UCSD-AML1 (cell line): Measurements from ENCODE around the gene SERPINB6.

Experiments used
- DNase-seq: peaks from one replicate; lab custom pipeline; 2025; ENCODE audit not compliant: unreplicated experiment; lab: John Stamatoyannopoulos, UW

Gene SERPINB6

GRCh38 chr6:2999618-3000557 is 28.5 kb upstream of the SERPINB6 start, which contains the start of gene NQO2:
Gene NQO2, plus strand, starts transcription at chr6:2999894. Its CDS starts 6,659 bp downstream, at chr6:3006553.
- peak; percentile 91 for DNase-seq

- no peak for DNase-seq
These were observed 27.7 kb upstream of the SERPINB6 start for GRCh38 chr6:2998998-2999617.

DNA sequence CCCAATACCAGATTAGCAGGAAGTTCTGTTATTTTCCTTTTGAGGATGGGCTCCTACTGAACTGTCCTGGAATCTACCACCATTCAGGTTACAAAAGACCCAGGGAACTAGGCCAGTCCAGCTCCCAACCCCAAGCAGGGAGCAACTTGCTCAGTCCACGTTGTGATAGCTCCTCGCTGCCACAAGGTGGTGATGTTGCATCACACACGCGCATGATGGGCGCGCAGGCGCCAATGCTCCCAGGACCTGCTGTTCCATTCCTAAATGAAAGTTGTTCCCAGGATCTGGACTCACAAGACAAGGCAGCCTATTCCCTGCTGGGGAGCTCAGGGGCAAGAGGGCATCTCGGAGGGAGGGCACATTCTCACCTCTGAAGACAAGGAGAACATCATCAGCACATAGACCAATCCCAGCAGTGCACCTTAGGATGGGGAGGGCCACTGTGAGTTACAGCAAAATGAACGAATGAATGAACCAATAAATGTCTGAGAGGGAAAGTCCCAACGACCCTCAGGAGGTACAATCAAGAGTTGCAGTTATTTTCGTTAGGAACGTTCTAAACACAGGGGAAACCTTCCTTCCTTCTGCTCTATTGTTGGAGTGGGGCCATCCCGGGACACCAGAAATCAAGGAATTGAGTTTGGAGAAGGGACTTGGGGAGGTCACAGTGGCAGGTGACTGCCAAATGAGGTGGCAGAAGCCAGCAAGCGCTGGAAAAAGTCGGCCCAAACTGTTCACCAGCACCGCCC is 27.1 kb upstream of the SERPINB6 start:
- peak; percentile 25 for DNase-seq

- DNase-seq: no peak
These were observed 22.5 kb upstream of the SERPINB6 start for GRCh38 chr6:2993755-2994317.

DNA sequence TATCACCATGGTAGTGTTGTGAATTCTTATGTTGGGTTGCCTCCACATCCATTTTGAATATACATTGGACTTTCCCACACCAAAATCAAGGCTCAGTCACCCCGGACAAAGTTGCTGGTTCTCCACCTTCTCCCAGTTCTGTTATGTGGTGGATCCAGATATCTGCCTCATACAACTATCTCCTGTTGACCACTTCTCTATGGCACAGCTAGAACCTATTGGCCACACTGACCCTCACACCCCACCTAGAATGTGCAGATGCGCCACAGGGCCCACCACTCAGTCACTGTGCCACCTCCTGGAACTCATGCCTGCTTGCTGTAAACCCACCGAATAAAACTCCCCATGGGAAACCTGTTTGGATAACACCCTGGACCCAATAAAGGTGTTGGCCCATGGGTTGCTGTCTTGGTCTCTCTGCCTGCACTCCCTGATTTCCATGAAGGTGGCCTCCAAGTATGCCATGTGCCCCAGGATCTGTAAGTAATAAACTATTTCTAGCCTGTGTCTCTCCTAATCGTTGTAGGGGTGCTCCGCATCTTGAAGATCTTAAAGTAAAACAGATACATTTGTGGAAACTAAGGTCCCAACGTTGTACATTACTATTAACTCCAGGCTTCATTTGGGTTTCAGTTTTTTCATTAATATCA is 21.1 kb upstream of the SERPINB6 start:
- no peak for DNase-seq

DNA sequence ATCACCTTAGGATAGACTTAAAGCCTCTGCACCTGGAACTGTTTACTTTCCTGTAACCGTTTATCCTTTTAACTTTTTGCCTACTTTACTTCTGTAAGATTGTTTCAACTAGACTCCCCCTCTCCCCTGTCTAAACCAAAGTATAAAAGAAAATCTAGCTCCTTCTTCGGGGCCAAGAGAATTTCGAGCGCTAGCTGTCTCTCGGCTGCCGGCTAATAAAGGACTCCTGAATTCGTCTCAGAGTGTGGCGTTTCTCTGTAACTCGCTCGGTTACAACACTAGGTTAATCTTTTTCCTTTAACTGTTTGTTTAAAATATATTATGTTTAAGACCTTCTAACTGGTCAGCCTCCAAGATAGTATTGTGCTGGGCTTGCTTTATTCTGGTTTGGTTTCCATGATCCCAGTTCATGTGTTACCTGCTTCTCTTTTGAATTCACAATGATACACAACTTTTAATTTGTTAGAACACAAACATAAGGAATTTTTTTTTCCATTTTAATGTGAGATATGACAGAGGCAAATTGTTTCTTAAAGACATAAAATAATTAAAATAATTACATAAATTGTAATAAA is 19.7 kb upstream of the SERPINB6 start:
- no peak for DNase-seq

- DNase-seq: peak; percentile 76
These were observed 19.0 kb upstream of the SERPINB6 start for GRCh38 chr6:2990248-2990931.

- peak; percentile 84 for DNase-seq
These were observed 18.2 kb upstream of the SERPINB6 start for GRCh38 chr6:2989332-2990247.

DNA sequence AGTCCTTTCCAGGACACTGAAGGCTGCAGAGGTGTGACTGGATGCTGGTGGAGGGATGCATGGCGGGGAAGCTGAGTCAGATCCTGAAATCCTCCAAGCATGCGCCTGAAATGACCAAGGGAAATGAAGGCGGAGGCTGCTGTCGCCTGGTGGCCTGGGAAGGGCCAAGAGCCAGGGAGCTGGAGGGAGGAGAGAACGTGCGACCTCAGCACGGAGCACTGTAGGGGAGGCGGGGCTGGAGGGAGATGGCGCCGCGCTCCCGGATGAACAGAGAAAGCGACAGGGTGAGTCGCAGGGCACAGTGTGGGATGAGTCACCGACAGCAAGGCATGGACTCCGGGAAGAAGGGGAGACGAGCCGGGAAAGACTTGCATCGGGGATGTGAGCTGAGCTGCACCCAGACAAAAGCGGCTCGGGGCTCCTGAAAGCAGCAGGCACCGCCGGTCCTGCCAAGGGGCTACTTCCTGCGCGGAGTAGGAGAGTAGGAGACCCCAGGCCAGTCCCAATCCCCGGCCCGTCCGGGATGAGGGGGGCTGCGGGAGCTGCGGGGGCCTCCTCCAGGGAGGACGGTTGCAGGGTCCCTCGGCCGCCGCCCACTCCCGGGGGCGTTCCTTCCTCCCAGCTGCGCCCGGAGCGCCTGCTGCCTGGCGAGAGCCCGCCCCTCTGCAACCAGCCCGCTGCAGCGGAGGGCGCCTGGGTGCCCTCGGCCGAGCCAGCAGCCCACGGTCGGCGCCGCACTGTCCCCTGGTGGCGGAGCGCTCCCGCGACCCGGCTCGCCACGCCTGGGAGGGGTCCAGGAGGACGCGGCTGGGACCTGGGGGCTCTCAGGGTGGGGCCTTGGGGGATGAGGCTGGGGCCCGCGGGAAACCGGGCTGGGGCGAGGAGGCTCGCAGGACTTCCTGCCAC is 17.3 kb upstream of the SERPINB6 start:
- peak; percentile 91 for DNase-seq

DNA sequence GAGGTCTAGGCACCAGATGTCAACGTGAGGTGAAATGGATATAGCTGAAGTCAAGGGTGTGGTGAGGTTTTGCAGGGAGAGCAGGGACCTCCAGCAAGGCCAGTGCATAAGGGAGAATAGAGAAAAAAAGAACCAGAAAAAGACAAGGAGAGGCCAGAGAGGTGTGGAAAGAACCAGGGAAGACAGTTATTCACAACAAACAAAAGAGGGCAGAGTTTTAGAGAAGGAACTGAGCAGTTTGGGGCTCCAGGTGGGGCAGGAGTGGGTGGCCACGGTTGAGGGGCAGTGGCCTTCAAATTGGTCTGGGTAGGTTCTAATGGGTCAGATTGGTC is 16.7 kb upstream of the SERPINB6 start:
- no peak for DNase-seq

DNA sequence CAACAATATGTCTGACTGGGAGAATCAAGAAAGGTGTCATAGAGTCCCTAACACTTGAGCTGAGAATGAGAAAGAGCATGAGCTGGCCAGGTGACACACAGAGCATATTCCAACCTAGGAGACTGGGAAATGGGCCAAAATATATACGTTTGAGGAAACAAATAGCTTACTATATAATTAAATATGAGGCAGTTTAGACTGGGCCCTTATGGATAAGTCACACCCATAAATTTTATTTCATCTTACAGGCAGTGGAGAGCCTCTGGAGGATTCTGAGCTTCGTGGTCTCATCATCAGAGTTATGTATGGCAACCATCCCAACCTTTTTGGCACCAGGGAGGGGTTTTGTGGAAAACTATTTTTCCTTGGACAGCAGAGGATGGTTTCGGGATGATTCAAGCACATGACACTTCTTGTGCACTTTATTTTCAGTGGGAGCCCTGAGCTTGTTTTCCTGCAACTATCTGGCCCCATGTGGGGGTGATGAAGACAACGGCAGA is 15.4 kb upstream of the SERPINB6 start:
- no peak for DNase-seq

- DNase-seq: no peak
These were observed 13.5 kb upstream of the SERPINB6 start for GRCh38 chr6:2984738-2985406.

DNA sequence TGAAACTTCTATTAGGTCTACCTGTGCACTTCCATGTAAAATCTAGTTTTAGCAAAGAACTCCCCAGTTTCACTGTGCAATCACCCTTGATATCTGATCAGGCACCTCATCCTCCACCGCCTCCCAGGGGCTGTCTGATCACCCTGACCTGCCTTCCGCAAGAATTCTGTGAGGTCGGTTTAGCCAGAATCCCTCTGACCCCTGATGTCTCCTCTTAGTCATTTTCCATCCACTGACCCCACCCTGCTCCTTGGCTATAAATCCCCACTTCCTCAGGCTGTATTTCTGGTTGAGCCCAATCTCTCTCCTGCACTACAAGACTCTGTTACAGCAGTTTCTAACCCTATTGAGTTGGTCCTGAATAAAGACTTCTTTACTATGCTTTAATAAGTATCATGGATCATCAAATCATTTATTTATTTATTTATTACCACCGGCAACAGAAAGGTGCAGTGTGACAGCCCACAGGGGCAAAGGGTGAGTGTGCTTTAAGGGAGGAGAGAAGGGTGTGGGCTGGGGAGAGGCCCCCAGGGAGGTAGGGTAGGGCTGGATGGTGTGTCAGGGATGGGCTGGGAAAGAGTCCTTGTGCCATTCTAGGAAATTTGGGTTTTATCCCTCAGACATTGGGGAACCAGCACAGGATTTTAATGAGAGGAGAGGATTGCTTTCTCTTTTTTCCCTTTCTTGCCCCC is 11.2 kb upstream of the SERPINB6 start:
- DNase-seq: no peak

GRCh38 chr6:2980465-2980855 is 9.1 kb upstream of the SERPINB6 start:
- DNase-seq: no peak

- no peak for DNase-seq
These were observed 8.6 kb upstream of the SERPINB6 start for GRCh38 chr6:2979819-2980464.

DNA sequence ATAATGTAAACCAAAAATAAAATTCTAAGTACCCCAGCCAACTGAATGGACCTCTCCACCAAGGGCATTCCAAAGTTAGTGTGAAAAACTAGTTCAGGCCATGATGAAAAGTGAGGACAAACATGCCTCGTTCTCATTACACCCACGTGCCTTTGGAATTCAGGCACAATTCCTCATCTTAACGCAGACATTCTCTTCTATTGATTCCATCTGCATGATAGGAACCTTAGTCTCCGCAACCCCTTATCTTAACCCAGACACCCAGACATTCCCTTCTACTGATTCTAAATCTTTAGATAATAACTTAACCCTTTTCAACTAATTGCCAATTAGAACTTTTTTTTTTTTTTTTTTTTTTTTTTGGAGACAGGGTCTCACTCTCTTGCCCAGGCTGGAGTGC is 7.6 kb upstream of the SERPINB6 start:
- DNase-seq: no peak
